GM19324 (cell line): ENCODE measurements around the gene GPC4.
"Not testable (repeated sequence)": the region's sequence is repeated elsewhere in the genome, so short reads cannot be mapped to it uniquely, and the experiment has no call there.

ENCODE experiments used
- ATAC-seq: cut with Tn5 transposase; IDR thresholded peaks from one replicate; pipeline ENCODE4 v1.9.1; 2021; ENCODE audit warnings: mild to moderate bottlenecking, moderate library complexity; ENCODE audit not compliant: unreplicated experiment, low FRiP score

Gene GPC4

DNA sequence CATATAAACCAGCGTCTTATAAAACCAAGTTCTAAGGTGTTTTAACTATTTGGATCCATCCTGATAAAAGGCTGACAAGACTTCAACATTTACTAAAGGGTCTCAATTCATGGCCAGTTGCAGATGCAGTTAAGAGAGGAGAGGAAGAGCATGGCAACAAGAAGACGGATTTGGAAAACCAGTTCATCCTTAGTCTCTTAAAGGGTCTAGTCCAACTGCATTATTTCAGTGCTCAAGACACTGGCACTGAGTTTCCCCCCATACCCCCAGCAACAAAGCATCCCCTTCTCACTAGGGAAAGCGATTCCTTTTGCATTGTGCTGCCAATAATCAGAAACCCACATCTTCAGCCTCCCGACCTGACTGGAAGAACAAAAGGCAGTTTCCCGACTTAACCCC, 106.8 kb downstream of the GPC4 start:
- no peak for ATAC-seq

DNA sequence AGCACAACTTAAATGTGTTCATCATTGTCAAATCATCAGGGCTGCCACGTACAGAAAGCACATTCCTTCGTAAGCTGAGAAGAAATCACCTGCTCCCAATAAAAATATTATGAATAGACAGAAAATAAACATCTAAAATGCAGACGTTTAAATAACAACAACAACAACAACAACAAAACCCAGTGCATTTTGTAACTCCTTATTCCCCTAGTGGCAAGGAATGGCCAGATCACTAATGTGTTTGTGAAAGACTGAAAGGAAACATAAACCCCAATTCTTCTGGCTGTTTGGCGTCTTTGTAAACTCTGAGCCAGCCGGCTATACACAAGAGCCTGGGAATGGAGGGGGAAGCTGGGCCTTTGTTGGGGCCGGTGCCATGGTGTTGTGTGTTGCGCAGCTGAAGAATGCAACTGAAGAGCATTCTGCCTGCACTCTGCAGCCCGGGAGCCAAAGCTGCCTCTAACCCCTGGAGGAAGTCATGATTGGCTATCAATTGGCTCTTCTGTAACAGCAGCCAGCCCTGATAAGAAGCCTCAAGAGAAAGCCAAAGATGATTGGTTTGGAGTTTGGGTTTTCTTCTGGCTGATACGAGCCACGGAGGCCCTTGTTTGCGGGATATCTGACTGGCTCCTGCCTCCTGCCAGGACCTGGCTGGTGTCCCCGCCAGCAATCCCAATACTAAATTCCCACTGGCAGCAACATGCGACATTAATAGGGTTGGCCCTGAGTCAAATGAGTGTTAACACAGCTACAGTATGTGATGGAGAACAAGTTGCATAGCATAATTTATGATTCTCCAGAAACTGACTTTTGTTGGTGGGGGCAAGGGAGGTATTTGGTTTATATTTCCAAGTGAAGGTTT, 107.4 kb downstream of the GPC4 start:
- no peak for ATAC-seq

DNA sequence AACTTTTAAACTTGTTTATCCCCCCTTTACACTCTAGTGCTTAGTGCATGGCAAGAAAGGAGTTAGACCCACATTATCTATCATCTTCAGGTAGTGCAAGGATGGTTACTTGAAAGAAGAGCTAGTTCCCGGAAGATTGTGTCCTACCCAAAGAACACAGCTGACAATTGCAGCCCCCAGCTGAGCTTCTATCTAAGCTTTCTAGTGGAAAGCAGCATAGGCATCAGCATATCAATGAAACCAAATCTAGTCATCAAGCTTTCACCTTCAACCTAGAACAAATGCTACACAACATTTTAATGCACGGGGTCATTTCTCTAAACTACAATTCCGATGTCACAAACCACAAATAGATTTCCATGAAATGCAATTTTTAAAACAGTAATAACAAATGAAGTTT, 108.2 kb downstream of the GPC4 start:
- ATAC-seq = no peak

DNA sequence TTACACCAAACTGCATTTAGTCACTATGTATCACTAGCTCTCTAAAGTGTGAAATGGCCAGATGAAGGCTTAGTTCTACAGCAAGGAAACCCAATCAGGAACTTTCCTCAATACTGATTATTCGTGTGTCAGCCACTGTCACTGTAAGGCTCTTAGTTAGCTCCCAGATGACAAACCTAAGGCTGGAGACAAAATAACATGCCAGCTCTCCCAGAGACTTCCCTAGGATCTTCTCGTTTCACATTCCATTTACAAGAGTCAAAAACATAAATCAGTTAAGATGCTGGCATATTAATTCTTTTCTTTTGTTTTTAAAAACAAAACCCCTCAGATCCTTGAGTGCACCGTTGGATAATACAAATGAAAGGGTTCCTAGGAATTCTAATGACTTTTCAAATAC, 109.0 kb downstream of the GPC4 start:
- ATAC-seq = no peak

DNA sequence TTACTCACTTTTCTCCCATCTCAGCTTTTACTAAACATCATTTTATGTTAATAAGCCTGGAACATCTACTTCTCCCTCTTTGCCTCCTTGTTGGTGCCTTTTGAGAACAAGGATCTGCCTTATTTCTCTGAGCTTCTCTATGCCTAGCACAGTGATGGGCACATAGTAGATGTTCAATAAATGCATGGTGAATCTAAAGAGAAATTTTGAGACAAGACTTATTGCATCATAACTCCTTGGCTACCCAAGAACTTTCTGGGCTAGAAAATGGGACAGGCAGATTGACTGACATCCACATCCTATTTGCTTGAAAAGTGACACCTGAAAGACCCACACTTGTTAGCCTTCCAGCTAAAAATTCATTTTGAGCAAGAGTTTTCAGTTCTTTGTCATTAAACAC, 109.9 kb downstream of the GPC4 start:
- no peak for ATAC-seq

DNA sequence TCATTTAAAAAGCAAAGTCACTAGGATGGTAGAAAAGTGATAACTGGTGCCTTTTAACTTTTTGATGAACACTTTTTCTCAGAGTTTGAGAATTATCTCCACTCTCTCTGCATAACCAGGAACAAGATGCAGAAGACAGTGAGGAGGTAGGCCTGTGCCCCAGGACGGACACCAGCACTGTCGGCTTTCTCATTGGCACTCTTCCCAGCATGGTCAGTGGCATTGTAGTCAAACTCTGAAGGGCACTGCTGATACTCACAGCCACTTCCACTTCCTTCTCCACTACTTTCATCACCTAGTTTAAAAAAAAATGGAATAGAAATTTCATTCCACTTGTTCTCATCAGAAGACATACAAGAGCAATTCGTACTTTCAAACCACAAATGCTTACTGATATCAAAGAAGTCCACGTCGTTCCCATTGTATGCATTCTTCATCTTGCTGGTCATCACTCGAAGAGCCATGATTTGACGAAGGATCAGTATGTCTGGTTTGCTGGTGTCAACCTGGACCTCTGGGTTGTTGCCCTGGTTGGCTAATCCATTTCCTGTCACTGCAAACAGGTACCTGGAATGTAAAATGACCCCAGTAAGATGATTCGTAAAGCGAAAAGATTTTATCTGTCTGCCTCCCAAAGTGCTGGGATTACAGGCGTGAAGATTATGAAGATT, 112.4 kb downstream of the GPC4 start:
- no peak for ATAC-seq

DNA sequence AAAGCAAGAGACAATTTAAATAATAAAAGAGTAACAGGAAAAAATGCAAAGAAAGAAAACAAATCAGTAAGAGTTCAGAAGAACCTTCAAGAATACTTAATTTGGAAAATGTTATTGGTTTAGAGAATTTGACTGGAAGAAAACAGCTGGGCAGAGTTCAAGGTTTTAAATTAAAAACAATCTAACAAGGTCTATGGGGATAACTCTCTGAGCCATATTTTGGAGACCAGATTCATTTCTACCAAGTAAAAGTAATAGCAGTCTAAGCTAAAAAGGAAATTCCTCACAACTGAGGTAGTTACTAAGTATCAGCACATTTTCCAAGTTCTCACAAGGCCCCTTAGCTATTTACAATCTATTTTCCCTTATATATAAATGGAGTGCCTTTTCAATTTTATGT, 114.7 kb downstream of the GPC4 start:
- ATAC-seq = no peak

DNA sequence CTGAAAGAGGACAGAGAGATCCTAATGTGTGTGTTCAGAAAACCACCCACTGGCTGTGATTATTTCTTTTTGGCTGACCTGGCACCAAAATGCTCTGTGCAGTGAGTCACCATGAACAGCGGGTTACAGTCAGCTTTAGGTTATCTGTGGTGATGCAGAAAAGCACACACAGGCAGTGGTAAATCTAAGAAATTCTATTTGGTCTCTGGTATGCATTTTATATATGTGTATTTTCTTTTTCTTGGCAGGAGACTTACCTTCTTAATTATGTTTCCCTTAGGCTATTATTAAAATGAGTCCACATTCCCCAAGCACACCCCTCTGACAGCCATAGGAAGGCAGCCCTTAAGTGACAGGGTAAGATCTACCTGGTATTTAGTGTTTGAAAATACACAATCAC, 118.0 kb downstream of the GPC4 start:
- no peak for ATAC-seq

DNA sequence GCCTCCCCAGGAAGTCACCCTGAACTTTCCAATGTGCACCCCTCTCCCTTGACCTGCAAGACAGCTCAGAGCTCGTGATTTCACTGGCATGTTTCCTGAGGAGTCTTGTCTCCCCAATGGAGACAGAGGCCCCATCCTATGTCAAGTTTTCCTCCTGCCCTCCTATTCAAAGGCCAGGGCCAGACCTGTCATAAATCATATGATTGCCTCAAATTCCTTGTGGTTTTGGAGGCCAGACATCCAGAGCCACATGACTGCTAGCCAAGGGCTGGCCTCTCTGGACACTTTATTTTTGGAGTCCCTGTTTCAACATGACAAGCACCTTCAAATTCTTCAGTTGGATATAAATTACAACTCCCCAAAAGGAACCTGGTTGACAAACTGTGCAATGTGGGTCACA, 121.2 kb downstream of the GPC4 start:
- ATAC-seq = no peak

DNA sequence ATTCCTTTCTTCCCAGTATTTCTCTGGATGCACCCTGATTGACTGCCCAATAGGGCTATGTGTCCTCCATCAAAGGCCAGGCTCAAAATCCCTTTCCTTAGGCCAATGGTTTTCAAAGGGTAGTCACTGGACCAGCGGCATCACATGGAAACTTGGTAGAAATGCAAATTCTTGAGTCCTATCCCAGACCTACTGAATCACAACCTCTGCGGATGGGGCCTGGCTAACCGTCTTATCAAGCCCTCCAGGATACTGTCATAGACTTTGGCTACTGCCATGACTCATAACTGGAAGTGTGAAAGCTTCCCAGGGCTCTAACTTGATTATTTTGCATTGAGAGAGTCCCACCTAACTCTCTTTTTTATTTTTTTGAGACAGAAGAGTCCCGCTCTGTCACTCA, 125.2 kb downstream of the GPC4 start:
- ATAC-seq = no peak

DNA sequence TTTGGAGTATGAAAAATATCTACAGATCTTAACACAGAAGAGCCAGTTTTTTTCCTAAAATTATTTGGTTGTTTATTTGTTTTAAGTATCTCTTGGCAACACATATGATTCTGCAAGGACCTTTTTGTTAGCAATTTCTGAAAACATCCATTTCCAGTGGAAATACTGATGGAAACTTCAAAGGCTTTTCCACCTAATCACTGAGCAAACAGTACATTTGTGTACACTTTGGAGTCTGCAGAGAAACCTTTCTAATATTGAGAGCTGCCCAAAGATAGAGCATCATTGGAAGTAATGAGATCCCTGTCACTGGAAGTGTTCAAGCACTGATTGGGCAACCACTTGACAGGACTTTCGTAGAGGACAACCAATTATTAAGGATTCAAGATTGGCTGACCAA, 127.4 kb downstream of the GPC4 start:
- no peak for ATAC-seq

DNA sequence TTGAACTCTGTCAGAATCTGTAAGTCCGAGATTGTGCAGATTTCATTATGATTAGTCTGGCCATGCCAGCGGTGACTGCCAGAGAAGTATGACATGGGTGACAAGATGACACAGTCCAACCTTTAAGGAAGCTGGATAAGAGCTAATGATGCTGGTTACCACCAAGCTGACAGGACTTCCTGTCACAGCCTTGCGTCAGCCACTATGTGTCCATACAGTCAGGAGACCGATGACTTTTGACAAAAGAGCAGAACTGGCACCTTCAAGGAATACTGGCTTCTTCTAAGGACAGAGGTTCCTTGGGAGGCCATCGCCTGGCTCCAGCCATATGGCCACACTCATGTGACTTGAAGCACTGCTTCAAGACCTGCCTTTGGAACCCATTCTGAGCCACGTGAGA, 129.9 kb downstream of the GPC4 start:
- no peak for ATAC-seq

DNA sequence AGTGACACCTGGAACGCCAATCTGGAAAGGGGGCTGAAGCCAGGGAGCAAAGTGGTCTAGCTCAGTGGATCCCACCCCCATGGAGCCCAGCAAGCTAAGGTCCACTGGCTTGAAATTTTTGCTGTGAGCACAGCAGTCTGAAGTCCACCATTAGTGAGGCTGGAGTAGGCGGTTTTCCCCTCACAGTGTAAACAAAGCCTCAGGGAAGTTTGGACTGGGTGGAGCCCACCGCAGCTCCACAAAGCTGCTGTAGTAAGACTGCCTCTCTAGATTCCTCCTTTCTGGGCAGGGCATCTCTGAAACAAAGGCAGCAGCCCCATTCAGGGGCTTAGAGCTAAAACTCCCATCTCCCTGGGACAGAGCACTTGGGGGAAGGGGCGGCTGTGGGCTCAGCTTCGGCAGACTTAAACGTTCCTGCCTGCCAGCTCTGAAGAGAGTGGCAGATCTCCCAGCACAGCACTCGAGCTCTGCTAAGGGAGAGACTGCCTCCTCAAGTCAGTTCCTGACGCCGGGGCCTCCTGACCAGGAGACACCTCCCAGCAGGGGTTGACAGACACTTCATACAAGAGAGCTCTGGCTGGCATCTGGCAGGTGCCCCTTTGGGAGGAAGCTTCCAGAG, 136.1 kb downstream of the GPC4 start:
- not testable (repeated sequence) for ATAC-seq

DNA sequence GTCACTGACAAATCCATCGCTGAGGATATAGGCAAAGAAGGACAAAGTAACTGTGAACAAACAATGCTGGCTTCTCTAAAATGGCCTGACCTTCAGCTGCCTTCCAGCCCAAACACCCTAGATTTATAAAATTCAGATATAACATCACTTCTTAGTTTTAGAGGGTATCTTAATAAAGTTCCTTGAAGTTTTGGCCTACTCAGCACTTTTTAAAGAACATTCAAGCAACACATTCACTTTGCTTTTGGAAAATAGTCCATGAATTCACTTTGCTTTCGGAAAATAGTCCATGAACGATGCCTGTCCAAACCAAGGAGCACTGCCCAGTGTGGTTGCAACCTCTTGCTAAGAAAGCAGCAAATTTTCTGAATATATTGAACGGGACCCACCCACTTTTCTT, 142.1 kb downstream of the GPC4 start:
- ATAC-seq = no peak

DNA sequence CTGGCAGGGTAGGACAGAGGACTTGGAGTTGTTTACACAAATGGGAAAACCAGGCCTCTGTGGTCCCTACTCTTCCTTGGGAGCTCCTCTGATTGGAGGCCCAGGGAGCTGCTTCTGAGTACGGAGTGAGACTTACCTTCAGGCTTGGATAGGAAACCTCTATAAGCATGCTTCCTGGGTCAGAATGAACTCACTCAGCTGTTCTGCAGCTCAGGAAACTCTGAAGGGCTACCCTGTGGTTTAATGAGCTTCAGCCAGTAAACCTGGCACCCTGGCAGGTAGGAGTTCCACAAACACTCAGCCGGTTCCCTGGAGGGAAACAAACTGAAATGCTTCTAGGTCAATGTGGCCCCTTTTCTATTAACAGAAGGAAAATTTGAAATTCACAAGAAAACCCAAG, 146.1 kb downstream of the GPC4 start:
- no peak for ATAC-seq

DNA sequence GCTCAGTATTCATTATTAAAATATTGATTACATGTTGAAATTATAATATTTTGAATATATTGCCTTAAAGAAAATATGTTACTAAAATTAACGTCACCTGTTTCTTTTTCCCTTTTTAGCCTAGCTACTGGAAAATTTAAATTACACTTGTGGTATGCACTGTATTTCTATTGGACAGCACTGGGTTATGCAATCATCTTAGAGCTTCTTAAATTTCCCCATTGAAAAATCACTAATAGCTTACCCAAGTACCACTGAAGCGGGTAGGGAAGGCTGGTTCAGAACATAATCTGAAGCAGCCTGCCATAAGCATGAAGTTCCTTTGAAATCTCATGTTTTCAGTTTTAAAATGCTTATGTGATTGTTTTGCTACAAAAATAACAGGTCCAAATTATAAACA, 147.7 kb downstream of the GPC4 start:
- ATAC-seq = no peak

DNA sequence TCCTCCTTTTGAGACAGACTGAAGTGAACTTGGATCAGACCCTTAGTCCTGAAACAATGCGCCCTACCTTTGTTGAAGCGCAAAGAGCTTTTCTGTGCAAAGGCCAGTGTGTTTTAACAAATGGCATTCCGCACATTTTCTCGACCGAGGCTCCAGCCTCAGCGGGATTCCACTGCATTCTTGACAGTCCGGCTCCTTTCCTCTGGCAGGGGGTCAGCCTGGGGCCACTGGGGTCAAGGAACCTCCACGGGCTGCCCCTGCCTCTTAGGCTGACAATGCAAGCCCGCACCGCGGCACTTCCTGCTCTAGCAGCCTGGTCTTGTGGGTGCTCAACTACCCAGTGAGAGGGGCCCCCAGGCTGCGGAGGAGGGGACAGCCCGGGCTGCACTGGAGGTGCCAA, 150.0 kb downstream of the GPC4 start:
- ATAC-seq = no peak

DNA sequence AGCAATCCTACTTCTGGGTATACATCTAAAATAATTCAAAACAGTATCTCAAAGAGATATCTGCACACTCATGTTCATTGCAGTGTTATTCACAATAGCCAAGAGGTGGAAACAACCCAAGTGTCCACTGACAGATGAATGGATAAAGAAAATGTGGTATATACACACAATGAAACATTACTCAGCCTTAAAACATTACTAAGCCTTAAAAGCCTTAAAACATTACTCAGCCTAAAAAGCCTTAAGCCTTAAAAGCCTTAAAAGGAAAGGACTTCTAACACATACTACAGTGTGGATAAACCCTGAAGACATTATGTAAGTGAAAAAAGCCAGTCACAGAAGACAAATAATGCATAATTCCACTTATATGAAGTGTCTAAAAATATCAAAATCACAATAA, 156.8 kb downstream of the GPC4 start:
- ATAC-seq = no peak

DNA sequence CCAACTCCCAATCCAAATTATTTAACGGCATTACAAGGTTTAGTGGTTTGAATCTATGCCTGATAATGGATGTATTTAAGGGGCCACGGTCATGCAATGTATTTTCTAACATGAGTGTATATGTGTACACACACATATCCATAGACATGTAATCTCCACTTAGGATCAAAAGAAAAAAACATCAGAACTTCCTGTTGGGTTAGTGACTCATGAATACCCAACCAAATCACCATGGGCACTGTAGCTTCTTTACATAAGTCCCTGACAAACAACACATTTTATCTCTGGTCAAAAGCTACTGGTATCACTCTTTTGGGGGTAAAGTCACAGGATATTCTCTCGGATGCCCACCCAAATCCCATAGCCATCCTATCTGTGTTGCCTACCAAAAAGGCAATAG, 160.6 kb downstream of the GPC4 start:
- ATAC-seq = no peak

DNA sequence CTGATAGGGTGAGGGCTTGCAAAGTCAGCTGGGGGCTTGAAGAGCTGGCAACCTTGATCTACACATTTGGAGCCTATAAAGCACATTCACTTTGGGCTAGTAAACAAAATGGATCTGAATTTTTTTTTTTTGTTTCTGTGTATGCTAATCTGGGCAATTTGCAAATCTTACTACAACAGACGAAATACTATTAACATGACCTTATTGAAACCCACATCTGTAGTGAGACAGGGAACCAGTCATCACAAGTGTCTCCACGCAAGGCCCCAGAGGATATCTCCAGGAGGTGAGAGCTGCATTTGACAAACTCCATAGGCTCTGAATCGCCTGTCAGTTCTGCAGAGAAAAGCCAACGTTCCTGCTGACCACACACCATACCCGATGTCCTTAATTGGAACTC, 164.1 kb downstream of the GPC4 start:
- ATAC-seq = no peak

DNA sequence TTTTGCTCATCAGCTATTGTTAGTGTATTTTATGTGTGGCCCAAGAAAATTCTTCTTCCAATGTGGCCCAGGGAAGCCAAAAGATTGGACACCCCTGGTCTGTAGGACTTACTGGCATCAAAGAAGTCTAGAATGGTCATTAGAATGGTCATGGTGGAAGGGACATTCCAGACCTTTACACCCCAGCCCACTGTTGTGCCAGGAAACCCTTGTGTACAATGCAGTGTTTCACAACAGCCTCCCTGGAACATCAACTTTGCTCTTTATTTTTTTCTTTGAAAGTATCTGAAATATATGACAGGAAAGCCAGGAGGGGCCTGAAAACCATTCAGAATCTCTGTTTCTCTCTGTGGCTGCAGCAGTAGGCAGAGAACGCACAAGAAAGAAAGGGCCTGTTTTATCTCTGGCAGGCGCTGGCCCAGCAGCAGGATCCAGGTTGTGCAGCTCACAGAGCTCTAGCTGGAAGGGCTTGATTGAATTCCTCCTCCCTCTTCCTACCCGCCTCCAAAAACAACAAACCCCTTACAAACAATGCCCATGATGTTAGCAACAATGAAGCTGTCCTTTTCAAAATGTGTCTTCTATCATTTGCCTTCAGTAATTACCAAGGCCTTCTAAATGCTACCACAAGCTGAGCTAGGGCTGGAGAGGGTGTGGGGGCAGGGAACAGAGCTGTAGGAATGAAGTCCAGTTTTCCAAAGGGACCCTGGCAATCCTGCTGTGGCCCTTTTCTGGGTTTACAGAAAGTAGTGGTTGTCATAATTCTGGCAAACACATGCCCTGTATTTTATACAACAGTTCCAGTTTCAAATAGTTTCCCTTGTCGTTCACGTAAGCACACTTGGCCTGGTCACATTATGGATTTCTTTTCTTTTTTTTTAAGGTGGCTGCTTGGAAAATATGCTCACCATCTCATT, 164.8 kb downstream of the GPC4 start:
- ATAC-seq = no peak
